T-helper 2 cell treated with Interferon-gamma antibody and Interleukin-4, amounts not matched to agents 5 μg/mL and 100 μg/mL, for 36 hours (primary cell): ENCODE results near the gene ZIM2.

Experiments
- DNase-seq: peaks from one replicate; pipeline ENCODE4 v3.0.0; 2021; ENCODE audit warnings: low spot score
- H3K27ac Mint-ChIP-seq: one replicate; pipeline ENCODE4 v1.8.0; 2021; ENCODE audit warnings: mild to moderate bottlenecking, mixed read lengths
- H3K27me3 Mint-ChIP-seq: one replicate; pipeline ENCODE4 v1.8.0; 2021; ENCODE audit warnings: low read depth, mixed read lengths
- H3K36me3 Mint-ChIP-seq: one replicate; pipeline ENCODE4 v1.8.0; 2021; ENCODE audit warnings: low read depth, mixed read lengths
- H3K4me1 Mint-ChIP-seq: one replicate; pipeline ENCODE4 v1.8.0; 2021; ENCODE audit warnings: low read depth, mixed read lengths
- H3K4me3 Mint-ChIP-seq: one replicate; pipeline ENCODE4 v1.8.0; 2022; ENCODE audit warnings: mild to moderate bottlenecking, moderate library complexity, mixed read lengths
- H3K9me3 Mint-ChIP-seq: one replicate; pipeline ENCODE4 v1.8.0; 2021; ENCODE audit warnings: mixed read lengths

The ZIM2 gene

DNA sequence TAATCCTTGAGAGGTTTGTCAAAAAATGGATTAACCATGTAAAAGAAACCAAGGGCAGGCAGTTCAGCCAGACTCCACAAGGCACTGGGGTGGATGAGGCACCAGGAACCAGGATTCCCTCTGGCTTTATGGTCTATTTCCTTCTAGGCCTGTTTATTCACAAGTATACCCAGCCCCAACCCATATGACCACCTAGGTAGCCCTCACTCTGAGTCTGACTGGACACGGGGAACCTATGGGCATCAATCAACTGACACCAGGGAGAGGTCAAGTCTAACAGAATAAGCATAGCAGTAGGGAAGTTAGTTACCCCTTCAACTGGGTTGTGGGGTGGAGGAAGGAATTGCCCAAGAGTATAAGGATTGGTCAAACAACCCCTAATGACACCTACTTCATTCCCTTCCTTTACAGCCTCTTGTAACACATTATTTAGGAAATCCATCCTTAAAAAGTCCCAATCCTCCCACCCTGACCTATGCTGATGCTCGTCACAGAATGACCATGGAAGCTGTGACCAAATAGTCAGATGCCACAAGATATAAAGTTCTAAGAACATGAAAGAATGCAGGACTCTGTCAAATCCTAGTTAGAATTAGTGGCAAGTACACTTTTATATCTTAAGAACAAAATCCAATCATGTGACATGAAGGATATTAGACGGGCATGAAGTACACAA lies 31.7 kb downstream of the ZIM2 start:
- Mint-ChIP-seq H3K36me3 (no peaks in the 10 kb centered on the region), H3K9me3 (peaks cover 81% of the 10 kb centered on the region)

DNA sequence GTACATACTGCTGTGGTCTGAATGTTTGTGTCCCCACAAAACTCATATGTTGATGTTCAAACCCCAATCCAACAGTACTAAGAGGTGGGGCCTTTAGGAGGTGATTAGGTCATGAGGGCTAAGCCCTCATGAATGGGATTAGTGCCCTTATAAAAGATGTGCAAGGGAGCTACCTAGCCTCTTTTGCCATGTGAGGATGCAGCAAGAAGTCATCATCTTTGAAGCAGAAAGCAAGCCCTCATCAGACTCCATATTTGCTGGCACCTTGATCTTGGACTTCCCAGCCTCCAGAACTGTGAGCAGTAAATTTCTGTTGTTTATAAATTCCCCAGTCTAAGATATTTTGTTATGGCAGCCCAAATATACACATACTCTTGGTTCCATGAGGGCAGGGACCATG lies 33.9 kb downstream of the ZIM2 start:
- H3K36me3 Mint-ChIP-seq = peaks cover under 1% of the 10 kb centered on the region
- no peak overlapping the region for H3K4me3 Mint-ChIP-seq
- no peak for DNase-seq
- H3K4me1 Mint-ChIP-seq = no peaks in the 10 kb centered on the region
- no peak overlapping the region for H3K27ac Mint-ChIP-seq
- H3K9me3 Mint-ChIP-seq = peaks cover 72% of the 10 kb centered on the region
- H3K27me3 Mint-ChIP-seq = no peaks in the 10 kb centered on the region

More for the DNA sequence above, 31.7 kb downstream of the ZIM2 start:
- Mint-ChIP-seq H3K27ac (no peak overlapping the region), H3K4me3 (no peak overlapping the region), H3K27me3 (no peaks in the 10 kb centered on the region), H3K4me1 (no peaks in the 10 kb centered on the region)
- no peak for DNase-seq

DNA sequence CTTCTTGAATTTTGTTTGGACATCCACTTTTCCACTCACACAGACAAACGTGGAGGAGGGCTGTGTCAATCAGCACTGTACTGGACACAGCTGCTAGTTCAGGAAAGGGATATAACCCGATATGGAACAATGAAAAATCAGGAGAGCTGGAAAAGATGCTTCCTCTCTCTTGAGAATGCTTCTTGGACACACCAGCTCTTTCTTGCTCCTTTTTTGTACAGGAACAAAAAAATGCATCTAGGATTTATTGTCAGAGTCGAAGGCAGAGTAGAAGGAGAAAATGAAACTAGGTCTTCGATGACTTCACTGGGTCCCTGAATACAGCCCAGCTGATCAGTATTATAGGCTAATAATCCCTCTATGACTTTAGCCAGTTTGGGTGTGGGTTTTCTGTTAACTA lies 62.2 kb downstream of the ZIM2 start:
- DNase-seq = no peak
- no peak overlapping the region for H3K27ac Mint-ChIP-seq
- H3K36me3 Mint-ChIP-seq = no peaks in the 10 kb centered on the region
- no peaks in the 10 kb centered on the region for H3K27me3 Mint-ChIP-seq
- H3K4me3 Mint-ChIP-seq = no peak overlapping the region
- H3K4me1 Mint-ChIP-seq = no peaks in the 10 kb centered on the region
- peaks cover 81% of the 10 kb centered on the region for H3K9me3 Mint-ChIP-seq

DNA sequence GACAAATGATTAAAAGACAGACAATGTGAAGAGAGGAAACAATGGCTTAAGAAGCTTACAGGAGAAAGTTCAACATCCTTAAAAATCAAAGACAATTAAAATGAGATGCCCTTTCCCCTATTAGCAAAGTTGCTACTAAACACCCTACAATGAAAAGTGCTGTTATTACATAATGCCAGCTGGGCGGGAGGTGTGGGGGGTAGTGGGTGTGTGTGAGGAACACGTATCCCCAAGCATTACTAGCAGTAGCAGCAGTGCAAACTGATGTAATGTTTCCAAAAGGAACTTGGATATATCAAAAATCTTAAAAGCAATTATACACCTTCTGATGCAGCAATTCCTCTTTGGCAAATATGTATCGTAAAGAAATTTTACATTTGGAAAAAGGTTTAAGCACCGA lies 70.9 kb downstream of the ZIM2 start:
- Mint-ChIP-seq H3K27ac (no peak overlapping the region), H3K36me3 (peaks cover 5% of the 10 kb centered on the region), H3K4me1 (no peaks in the 10 kb centered on the region), H3K27me3 (no peaks in the 10 kb centered on the region), H3K9me3 (peaks cover 51% of the 10 kb centered on the region), H3K4me3 (no peak overlapping the region)
- DNase-seq = no peak

DNA sequence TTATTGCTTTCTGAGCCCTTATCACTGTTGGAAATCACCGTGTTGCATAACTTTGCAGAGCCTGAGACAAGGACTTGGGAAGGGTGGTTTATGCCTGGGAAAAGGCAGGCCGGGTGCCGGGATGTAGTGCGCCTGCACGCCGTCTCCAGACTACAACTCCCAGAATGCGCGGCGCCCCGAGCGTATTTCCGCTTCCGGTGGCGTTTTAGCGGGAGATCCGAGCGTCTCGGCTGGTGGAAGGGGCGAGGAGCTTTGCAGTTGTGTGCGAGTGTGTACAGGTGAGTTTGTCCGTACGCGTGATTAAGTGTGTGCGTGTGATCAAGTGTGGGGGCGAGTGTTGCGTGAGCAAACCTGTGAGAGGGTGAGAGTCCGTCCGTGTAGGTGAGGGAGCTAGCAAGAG lies 75.4 kb downstream of the ZIM2 start:
- Mint-ChIP-seq H3K36me3 (peaks cover 5% of the 10 kb centered on the region), H3K9me3 (peaks cover 63% of the 10 kb centered on the region), H3K27ac (no peak overlapping the region), H3K27me3 (no peaks in the 10 kb centered on the region), H3K4me1 (no peaks in the 10 kb centered on the region), H3K4me3 (no peak overlapping the region)
- no peak for DNase-seq

DNA sequence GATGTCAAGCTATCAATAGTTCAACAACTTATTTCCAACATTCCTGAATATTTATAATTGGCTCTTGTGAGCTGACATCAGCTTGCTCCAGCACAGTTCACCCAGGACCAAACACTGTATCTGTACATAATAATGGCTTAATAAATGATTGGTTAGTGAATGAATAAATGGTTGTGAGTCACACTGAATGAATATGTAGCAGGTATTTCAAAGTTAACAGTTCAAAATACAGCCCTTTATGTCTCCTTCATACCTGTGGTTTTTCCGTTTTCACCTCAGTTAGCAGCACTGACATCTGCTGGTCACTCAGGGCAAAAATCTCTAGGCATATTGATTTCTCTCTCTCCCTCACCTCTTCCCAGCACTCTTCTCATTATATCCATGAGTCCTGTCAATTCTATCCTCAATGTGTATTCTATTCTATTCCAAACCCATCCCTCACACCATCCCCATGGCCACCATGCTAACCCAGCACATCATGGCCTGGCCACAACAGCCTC lies 76.3 kb downstream of the ZIM2 start:
- no peak overlapping the region for H3K4me3 Mint-ChIP-seq

DNA sequence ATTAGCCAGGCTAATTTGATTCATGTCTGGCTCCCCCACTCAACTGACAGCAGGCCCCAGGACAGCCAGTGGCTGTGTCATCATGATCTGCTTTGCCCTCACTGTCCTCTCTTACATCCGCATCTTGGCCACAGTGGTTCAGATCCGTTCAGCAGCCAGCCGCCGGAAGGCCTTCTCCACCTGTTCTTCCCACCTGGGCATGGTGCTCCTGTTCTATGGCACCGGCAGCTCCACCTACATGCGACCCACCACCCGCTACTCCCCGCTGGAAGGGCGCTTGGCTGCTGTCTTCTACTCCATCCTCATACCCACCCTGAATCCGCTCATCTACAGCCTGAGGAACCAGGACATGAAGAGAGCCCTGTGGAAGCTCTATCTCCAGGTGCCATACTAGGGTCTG lies 79.7 kb downstream of the ZIM2 start:
- Mint-ChIP-seq H3K36me3 (peaks cover 7% of the 10 kb centered on the region), H3K9me3 (peaks cover 79% of the 10 kb centered on the region), H3K4me3 (no peak overlapping the region)

More for the DNA sequence above, 76.3 kb downstream of the ZIM2 start:
- Mint-ChIP-seq H3K9me3 (peaks cover 69% of the 10 kb centered on the region), H3K4me1 (no peaks in the 10 kb centered on the region), H3K27ac (no peak overlapping the region), H3K36me3 (peaks cover 5% of the 10 kb centered on the region), H3K27me3 (no peaks in the 10 kb centered on the region)
- DNase-seq = no peak

DNA sequence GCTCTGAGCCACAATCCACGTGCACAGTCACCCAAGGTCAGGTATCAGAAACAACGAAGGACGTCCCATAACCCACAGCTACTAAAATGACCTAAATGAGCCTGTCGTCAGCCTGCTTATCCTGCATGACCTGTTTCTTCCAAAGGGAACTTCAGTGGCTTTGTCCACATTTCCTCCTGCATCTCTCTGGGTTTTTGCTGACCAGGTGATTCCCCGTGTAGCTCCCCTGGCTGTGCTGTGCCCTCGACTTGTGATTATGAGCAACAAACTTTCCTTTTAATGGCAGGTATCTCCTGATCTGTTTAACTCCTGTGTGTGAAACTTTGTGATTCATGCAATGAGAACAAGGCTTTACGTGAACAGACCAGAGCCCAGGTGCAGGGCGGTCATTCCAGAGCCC lies 81.0 kb downstream of the ZIM2 start:
- Mint-ChIP-seq H3K27ac (no peak overlapping the region), H3K36me3 (peaks cover 2% of the 10 kb centered on the region), H3K27me3 (no peaks in the 10 kb centered on the region), H3K4me3 (no peak overlapping the region), H3K4me1 (no peaks in the 10 kb centered on the region), H3K9me3 (peaks cover 77% of the 10 kb centered on the region)
- DNase-seq = no peak

More for the DNA sequence above, 79.7 kb downstream of the ZIM2 start:
- no peaks in the 10 kb centered on the region for H3K4me1 Mint-ChIP-seq
- DNase-seq = no peak
- no peak overlapping the region for H3K27ac Mint-ChIP-seq
- H3K27me3 Mint-ChIP-seq = no peaks in the 10 kb centered on the region

DNA sequence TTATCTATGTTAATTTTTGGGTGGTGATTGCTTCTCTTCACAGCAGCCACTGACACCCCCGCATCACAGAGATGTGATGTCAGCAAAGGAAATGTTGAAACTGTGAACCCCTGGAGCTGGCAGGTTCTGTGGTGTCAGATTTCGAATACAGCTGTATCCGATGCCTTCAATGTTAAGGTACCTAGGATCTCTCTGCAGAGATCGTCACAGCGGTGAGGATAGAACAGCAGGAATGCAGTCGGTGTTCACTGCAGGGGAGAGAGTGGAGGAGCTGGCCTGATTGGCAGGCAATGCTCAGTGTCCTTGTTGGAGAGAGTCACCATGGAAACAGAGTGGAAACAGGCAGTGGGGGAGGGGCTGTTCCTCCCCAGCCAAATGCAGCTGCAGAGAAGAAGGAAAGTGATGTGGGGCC lies 89.4 kb downstream of the ZIM2 start:
- no peaks in the 10 kb centered on the region for H3K4me1 Mint-ChIP-seq
- H3K27me3 Mint-ChIP-seq = no peaks in the 10 kb centered on the region
- no peak overlapping the region for H3K27ac Mint-ChIP-seq
- H3K36me3 Mint-ChIP-seq = peaks cover 5% of the 10 kb centered on the region
- peaks cover 59% of the 10 kb centered on the region for H3K9me3 Mint-ChIP-seq
- DNase-seq = no peak
- H3K4me3 Mint-ChIP-seq = no peak overlapping the region

DNA sequence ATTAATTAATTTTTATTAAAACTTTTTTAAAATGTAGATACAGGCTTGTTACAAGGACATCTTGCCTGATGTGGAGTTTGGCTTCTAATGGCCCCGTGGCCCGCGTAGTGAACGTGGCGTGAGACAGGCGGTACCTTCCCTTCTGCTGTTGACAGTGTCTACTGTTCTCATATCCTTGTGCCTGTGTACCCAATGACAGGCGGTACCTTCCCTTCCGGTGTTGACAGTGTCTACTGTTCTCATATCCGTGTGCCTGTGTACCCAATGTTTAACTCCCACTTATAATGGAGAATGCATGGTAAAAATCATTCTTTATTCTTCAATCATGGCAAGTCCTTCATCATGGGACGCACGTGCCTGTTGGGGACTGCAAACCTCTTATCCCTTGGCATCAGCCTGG lies 89.9 kb downstream of the ZIM2 start:
- Mint-ChIP-seq H3K4me1 (no peaks in the 10 kb centered on the region), H3K4me3 (no peak overlapping the region), H3K27me3 (no peaks in the 10 kb centered on the region), H3K27ac (no peak overlapping the region), H3K36me3 (peaks cover 5% of the 10 kb centered on the region), H3K9me3 (peaks cover 58% of the 10 kb centered on the region)
- no peak for DNase-seq

DNA sequence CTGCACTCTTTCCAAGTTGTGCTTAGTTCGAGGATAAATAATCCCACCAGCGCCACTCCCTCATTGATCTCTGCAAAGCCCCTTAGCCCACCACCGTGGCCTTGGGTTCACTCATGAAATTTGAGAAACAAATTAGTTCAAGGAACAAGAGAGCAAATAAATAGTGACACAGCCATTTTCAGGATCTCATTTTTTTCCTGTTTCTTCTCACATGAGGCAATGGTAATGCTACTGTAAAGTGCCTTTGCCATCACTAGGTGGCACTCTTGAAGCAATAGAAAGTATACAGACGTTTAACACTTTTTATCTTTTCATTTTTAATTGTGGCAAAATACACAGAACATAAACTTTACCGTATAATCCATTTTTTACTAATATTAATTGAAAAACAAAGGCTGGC lies 92.1 kb downstream of the ZIM2 start:
- Mint-ChIP-seq H3K4me1 (no peaks in the 10 kb centered on the region), H3K27me3 (no peaks in the 10 kb centered on the region), H3K27ac (no peak overlapping the region), H3K4me3 (no peak overlapping the region), H3K9me3 (peaks cover 58% of the 10 kb centered on the region), H3K36me3 (peaks cover 5% of the 10 kb centered on the region)
- no peak for DNase-seq

DNA sequence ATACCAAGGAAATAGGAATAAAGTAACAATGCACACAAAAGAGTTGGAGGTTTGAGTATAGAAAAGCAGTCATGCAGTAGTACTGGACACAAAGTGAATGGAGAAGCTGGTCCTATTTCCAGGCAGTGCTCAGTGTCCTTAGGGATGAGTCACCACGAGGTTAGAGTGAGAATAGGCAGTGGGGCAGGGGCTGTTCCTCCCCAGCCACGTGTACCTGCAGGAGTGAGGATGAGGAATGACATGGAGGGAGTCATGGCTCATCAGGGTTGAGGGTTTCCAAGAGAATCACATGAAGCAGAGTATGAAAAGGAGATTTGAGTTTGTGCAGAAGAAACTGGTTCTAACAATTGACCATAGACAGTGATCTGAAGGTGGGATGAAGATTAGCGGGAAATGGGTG lies 94.2 kb downstream of the ZIM2 start:
- H3K27me3 Mint-ChIP-seq = no peaks in the 10 kb centered on the region
- DNase-seq = no peak

DNA sequence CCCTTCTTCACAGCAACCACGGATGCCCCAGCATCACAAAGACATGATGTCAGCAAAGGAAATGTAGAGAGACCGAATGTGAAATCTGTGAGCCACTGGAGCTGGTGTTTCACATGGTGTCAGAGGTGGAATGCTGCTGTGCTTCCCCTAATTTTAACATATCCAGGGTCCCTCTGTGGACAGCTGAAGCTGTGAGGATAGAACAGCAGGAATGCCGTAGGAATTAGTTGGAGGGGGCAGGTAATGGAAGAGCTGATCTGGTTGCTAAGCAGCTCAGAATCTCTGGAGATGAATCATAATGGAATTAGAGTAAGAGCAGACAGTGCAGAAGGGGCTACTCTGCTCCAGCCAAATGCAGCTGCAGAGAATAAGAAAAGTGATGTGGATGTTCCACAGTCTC lies 100.0 kb downstream of the ZIM2 start:
- H3K4me3 Mint-ChIP-seq = no peak overlapping the region
- no peak for DNase-seq
- H3K27me3 Mint-ChIP-seq = no peaks in the 10 kb centered on the region
- no peaks in the 10 kb centered on the region for H3K4me1 Mint-ChIP-seq
- peaks cover 58% of the 10 kb centered on the region for H3K9me3 Mint-ChIP-seq
- H3K27ac Mint-ChIP-seq = no peak overlapping the region
- no peaks in the 10 kb centered on the region for H3K36me3 Mint-ChIP-seq

More for the DNA sequence above, 94.2 kb downstream of the ZIM2 start:
- H3K36me3 Mint-ChIP-seq = peaks cover 5% of the 10 kb centered on the region
- peaks cover 67% of the 10 kb centered on the region for H3K9me3 Mint-ChIP-seq
- no peaks in the 10 kb centered on the region for H3K4me1 Mint-ChIP-seq
- no peak overlapping the region for H3K27ac Mint-ChIP-seq
- H3K4me3 Mint-ChIP-seq = no peak overlapping the region

DNA sequence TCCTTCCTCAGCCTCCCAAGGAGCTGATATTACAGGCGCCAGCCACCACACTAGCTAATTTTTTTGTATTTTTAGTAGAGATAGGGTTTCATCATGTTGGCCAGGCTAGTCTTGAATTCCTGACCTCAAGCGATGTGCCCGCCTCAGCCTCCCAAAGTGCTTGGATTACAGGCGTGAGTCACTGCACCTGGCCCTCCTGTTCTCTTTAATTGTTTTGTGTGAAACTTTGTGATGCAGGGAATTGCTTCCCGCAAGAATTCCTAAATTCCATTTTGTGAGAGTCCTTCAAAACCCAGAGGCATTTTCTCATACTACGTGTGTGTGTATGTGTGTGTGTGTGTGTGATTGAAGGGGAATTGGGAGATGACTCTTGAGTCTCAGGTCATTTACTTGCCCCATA lies 104.0 kb downstream of the ZIM2 start:
- Mint-ChIP-seq H3K36me3 (peaks cover 3% of the 10 kb centered on the region), H3K4me3 (no peak overlapping the region), H3K27ac (no peak overlapping the region), H3K4me1 (no peaks in the 10 kb centered on the region), H3K9me3 (peaks cover 55% of the 10 kb centered on the region), H3K27me3 (no peaks in the 10 kb centered on the region)
- DNase-seq = no peak

DNA sequence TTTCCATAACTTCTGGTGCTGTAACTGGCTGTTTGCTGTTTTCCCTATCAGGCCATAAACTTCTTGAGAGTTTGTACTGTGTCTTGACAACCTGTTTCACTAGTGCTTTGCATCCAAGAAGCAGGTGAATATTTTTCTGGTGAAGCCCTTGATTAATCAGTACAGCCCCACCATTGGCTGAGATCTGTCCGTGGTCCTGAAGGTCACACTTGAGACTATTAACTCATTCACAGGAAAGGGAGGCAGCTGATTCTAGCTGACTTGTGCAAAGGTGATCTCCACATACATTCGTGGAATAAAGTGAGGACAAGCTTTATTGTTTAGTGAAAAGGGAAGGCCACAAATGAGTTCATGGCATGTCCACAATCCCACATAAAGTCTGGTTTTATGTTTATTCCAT lies 107.5 kb downstream of the ZIM2 start:
- Mint-ChIP-seq H3K4me1 (no peaks in the 10 kb centered on the region), H3K27ac (no peak overlapping the region), H3K4me3 (no peak overlapping the region), H3K27me3 (no peaks in the 10 kb centered on the region), H3K36me3 (peaks cover 3% of the 10 kb centered on the region), H3K9me3 (peaks cover 55% of the 10 kb centered on the region)
- no peak for DNase-seq
